HL-60 (cell line): ENCODE results near the gene BAHCC1.

Experiments used
- CTCF ChIP-seq: IDR thresholded peaks from one replicate; pipeline ENCODE4 v1.5.1; 2011; ENCODE audit warnings: low read length, control low read depth, inconsistent platforms; ENCODE audit not compliant: insufficient read depth
- POLR2AphosphoS5 ChIP-seq: IDR thresholded peaks from 2 replicates; pipeline ENCODE4 v1.6.1; 2012; ENCODE audit warnings: low read depth
- REST ChIP-seq: IDR thresholded peaks from 2 replicates; pipeline ENCODE4 v1.6.1; 2012; ENCODE audit warnings: low read depth; ENCODE audit not compliant: insufficient replicate concordance

- no peak for TF ChIP-seq POLR2AphosphoS5
- TF ChIP-seq REST, result no peak
- TF ChIP-seq CTCF, result no peak
Measured at GRCh38 chr17:81402981-81403467, 7.8 kb downstream of the BAHCC1 start.
